HL-60 (cell line): ENCODE measurements around the gene DAZAP1.

ENCODE experiments used
- DNase-seq, 2 experiments: peaks; one replicate each; pipeline ENCODE4 v3.0.0-alpha.2; 2010 to 2020; ENCODE audit warnings: low read depth in 1 of 2, low spot score in 1 of 2
- H3K27ac ChIP-seq: fragments of 250-450 bp; sonication (Bioruptor Pico); replicated peaks from 2 replicates; pipeline ENCODE4 v1.5.1; 2020; ENCODE audit warnings: mild to moderate bottlenecking, moderate library complexity
- H3K27me3 ChIP-seq: fragments of 250-450 bp; sonication (Bioruptor Pico); 2 replicates; pipeline ENCODE4 v1.5.1; 2021; ENCODE audit warnings: mild to moderate bottlenecking, moderate library complexity; ENCODE audit not compliant: insufficient read depth, poor library complexity, severe bottlenecking
- H3K4me3 ChIP-seq: replicated peaks from 2 replicates; pipeline ENCODE4 v1.5.1; 2011; ENCODE audit warnings: mild to moderate bottlenecking, control low read depth, low read length; ENCODE audit not compliant: insufficient read depth
- CTCF ChIP-seq: IDR thresholded peaks from one replicate; pipeline ENCODE4 v1.5.1; 2011; ENCODE audit warnings: low read length, control low read depth, inconsistent platforms; ENCODE audit not compliant: insufficient read depth
- GABPA ChIP-seq: IDR thresholded peaks from 2 replicates; pipeline ENCODE4 v1.6.1; 2012; ENCODE audit warnings: low read depth
- POLR2AphosphoS5 ChIP-seq: IDR thresholded peaks from 2 replicates; pipeline ENCODE4 v1.6.1; 2012; ENCODE audit warnings: low read depth
- REST ChIP-seq: IDR thresholded peaks from 2 replicates; pipeline ENCODE4 v1.6.1; 2012; ENCODE audit warnings: low read depth; ENCODE audit not compliant: insufficient replicate concordance
- SPI1 ChIP-seq: IDR thresholded peaks from 2 replicates; pipeline ENCODE4 v1.6.1; 2012; ENCODE audit warnings: low read depth, mild to moderate bottlenecking, borderline replicate concordance

DAZAP1 gene

GRCh38 chr19:1383312-1384084 is 23.9 kb upstream of the DAZAP1 start, which contains the start of gene NDUFS7:
NDUFS7 (plus strand) TSS chr19:1383907; CDS start chr19:1383927, 20 bp downstream.
- Histone ChIP-seq H3K27me3 (no peaks in the 10 kb centered on the region), H3K4me3 (peak within 1 kb of the TSS; percentile 90), H3K27ac (peak within 1 kb of the TSS; percentile 93)
- DNase-seq = peak; percentile 90 to 95
- TF ChIP-seq REST (peak; percentile 62), CTCF (no peak), SPI1 (no peak), POLR2AphosphoS5 (peak; percentile 50; the same call in 1 of the 2 replicates), GABPA (peak; percentile 96)

GRCh38 chr19:1384085-1384462 is 23.3 kb upstream of the DAZAP1 start:
- Histone ChIP-seq H3K27ac (peak overlapping the region; percentile 93), H3K27me3 (no peaks in the 10 kb centered on the region), H3K4me3 (peak overlapping the region; percentile 90)
- DNase-seq = no peak
- TF ChIP-seq SPI1 = no peak
- no peak for TF ChIP-seq REST
- no peak for TF ChIP-seq POLR2AphosphoS5
- no peak for TF ChIP-seq GABPA

GRCh38 chr19:1384478-1385110 is 22.8 kb upstream of the DAZAP1 start:
- H3K27me3 ChIP-seq = no peaks in the 10 kb centered on the region
- DNase-seq = no peak
- H3K4me3 ChIP-seq = peak overlapping the region; percentile 90
- H3K27ac ChIP-seq = peak overlapping the region; percentile 93
- no peak for TF ChIP-seq SPI1
- TF ChIP-seq CTCF = no peak
- TF ChIP-seq REST = no peak
- no peak for TF ChIP-seq GABPA
- no peak for TF ChIP-seq POLR2AphosphoS5
